WTC11 (cell line): ENCODE data around the gene ABCB11.

Experiments used
- CTCF ChIP-seq: fragments of 200-600 bp; IDR thresholded peaks from 2 replicates; pipeline ENCODE4 v1.8.0; 2022; ENCODE audit warnings: antibody characterized with exemption
- FOXJ3 ChIP-seq: sonication (generic); formaldehyde crosslinking; IDR thresholded peaks from 2 replicates; pipeline ENCODE4 v1.9.0; 2021; ENCODE audit warnings: missing genetic modification reagents, mild to moderate bottlenecking, borderline replicate concordance
- MYBL2 ChIP-seq: sonication (generic); formaldehyde crosslinking; IDR thresholded peaks from 2 replicates; pipeline ENCODE4 v1.8.1; 2023; ENCODE audit warnings: mild to moderate bottlenecking, moderate library complexity, missing genetic modification reagents

- TF ChIP-seq CTCF (no peak), MYBL2 (CRISPR knock-in tag) (no peak), FOXJ3 (CRISPR knock-in tag) (no peak)
These were observed 43.0 kb upstream of the ABCB11 start for GRCh38 chr2:169073963-169074751.
